ENCODE measurements around the gene RASL11A.
"Not testable (repeated sequence)": the region's sequence is repeated elsewhere in the genome, so short reads cannot be mapped to it uniquely, and the experiment has no call there.

RASL11A gene

DNA sequence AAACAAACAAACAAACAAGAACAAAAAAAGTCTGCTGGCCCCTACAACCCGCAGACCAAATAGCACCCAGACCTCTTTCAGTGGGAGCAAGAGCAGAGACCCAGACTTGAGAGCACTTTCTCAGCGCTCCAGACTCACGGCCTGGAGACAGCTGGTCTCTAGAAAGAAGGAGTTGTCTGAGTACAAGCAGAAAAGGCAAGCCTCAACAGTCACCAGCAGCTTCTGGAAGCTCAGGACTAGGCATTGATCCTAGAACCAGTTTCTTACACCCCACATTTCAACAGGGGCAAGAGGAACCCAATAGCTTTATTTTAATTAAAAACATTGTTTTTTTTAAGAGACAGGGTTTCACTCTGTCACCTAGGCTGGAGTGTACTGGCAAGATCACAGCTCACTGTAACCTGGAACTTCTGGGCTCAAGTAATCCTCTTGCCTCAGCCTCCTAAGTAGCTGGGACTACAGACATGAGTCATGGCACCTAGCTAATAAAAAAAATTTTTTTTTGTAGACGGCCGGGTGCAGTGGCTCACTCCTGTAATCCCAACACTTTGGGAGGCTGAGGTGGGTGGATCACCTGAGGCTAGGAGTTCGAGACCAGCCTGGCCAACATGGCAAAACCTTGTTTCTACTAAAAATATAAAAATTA, 30.4 kb downstream of the RASL11A start:
- no peak for DNase-seq (ENCODE audit: low read depth)

DNA sequence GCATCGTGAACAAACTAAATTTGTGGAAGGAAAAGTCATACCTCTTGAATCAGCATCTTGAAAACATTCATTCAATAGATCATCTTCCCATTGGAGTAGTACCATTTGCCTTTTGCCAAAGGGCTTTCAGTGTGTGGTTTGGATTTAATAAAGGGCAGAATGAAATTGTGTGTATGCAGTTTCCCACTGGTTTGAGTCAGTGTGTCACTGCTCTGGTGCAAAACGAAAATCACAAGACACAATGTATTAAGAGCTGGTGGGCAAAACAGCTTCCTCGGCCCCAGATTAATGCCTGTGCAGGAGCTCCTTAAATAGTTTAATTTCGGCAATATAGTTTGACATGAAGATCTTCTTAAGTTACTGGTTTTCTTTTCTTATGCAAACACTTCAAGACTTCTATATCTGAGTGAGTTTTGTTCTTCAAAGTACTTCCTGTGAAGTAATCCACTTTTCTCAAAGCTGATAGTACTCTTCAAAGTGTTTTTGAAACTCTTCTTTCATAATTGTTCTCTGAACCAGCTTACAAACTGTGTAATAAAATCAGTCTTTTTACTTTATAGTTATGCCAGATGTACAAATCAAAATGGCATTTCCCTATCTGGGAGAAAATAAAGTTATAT, 32.1 kb downstream of the RASL11A start:
- no peak for DNase-seq (ENCODE audit: low read depth)

DNA sequence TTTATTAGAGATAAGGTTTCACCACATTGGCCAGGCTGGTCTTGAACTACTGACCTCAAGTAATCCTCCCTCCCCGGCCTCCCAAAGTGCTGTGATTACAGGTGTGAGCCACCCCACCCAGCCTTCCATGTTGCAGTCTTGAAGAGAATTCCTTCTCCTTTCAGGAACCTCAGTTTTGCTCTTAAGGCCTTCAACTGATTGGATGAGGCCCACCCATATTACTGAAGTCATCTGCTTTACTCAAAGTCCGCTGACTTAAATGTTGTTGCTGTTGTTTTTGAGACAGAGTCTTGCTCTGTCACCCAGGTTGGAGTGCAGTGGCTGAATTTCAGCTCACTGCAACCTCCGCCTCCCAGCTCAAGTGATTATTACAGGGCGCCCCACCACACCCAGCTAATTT, 33.5 kb downstream of the RASL11A start:
- no peak for DNase-seq (ENCODE audit: low read depth)

DNA sequence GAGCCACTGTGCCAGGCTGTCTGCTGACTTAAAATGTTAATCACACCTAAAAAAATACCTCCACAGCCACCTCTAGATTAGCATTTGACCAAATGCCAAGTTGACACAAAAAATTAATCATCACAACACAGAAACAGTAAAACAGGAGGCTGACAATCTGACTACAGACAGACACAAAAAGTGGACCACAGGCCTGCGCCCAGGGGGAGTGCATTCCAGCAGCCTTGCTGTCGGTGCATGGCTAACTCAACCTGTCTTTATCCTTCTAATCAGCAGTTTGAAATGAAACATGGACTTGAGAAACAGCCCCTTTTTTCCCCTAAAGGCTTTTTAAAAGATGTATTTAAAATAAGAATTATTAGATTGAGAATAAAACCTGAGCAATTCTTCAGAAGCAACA, 34.0 kb downstream of the RASL11A start:
- no peak for DNase-seq (ENCODE audit: low read depth)

DNA sequence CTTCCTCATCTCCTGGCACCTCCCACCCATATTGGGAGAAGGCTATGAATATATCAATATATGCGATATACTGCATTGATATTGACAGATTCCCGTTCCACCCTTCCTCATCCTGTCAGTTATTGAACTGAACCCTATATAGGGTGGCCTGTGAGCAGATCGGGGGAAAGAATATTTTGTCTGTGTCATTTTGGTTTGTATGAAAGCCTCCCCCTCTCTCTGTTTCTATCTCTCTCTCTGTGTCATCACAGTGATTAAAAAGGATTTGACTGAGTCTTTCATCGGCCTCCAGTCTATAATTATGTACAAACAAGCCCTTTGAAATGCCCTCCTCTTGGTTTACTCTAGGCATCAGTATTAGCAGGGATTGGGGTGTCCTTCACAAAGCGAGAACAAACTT, 35.7 kb downstream of the RASL11A start:
- DNase-seq (ENCODE audit: low read depth): no peak

DNA sequence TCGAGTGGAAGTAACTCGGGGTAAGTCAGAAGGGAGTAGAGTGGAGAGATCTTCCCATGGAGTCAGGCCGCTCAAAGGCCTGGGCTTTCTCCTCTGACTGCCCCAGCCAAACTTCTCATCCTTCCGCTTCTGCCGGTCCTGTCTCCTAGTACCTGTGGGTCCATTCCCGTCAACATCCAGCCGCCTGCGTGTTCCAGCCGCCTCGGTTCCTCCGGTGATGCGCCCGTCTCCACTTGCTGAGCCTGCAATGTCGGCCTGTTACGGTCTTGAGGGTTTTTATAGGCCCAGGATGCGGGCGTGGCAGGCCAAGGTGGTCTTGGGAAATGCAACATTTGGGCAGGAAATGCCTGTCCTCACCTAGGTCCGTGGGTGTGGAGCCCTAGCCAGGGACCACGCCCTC, 38.3 kb downstream of the RASL11A start:
- no peak for DNase-seq (ENCODE audit: low read depth)

DNA sequence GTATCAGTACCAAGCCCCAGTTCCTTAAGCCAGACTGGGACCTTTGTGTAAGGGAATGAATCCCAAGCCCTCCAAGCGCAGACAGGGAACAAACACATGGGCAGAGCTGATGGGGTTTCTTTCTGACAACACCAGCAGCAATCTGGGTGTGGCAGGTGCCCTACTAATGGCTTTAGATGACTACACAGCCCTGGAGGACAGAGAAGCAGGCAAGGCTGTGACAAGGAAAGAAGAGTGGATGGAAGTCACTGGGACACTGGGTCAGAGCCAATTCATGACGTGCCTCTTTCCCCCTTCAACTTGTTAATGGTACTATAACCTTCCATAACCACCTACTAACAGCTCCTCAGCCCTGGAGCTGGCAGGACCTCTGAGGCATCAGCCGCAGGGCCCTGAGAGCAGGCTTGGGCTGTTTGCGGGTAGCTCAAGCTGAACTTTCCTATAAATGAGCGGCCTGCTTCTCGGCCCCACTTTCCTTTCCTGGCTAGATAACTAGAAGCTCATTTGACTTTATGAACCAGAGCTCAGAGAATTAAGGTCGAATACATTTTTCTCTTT, 38.9 kb downstream of the RASL11A start:
- no peak for DNase-seq (ENCODE audit: low read depth)

DNA sequence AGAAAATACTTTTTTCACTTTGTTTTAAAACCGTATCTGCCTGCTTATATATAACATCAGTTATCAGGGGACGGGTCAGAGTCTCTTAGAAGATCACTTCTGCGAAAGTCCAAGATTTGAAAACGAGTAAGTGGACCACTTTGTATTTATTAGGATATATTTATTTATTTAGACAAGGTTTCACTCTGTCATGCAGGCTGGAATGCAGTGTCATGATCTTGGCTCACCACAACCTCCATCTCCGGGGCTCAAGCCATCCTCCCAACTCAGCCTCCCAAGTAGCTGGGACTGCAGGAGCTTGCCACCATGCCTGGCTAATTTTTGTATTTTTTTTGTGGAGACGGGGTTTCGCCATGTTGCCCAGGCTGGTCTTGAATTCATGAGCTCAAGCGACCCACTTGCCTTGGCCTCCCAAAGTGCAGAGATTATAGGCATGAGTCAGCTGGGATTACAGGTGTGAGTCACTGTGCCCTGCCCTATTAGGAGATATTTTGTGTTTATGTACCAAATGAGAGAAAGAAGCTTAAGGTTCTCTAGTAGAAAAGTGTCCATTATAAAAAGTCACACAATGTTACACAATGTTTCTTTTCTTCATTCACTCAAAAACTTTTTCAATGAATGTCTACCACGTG, 39.5 kb downstream of the RASL11A start:
- DNase-seq (ENCODE audit: low read depth): no peak

DNA sequence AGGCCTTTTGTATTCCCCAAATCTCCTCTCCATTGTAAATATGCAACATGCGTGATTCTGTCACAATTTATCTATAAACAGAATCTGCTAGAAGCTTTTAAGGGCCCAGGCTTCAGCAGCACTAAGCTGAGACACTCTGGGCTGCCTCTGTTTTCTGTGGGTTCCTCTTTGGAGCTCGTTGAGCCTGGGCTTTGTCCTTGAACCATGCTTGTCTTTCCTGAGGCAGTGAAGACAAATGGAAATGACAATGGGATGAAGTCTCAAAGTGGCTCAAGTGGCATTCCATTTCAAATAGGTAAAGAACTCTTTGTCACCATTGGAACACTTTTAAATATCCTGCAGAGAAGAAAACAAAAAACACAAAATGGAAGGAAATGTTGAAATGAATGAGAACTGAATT, 40.3 kb downstream of the RASL11A start:
- no peak for DNase-seq (ENCODE audit: low read depth)

DNA sequence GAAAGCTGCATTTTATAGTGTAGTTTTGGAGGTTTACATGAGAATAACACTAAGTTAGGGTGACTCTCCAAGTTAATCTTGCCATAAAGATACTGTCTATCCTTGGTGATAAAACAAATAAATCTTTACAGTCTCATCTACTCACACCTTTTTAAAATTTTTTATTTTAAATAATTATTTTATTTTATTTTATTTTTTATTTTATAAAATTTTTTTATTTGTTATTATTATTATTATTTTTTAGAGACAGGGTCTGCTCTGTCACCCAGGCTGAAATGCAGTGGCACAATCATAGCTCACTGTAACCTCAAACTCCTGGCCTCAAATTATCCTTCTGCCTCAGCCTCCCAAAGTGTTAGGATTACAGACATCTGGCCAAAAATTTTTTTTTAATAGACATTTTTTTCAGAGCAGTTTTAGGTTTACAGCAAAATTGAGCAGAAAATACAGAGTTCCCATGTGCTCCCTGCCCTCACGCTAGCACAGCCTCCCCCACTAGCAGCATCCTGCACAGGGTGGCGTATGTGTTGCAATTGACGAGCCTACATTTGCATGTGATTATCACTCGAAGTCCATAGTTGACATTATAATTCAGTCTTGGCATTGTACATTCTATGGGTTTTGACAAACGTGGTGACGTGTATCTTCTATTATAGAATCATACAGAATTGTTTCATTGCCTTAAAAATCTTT, 41.0 kb downstream of the RASL11A start:
- no peak for DNase-seq (ENCODE audit: low read depth)

DNA sequence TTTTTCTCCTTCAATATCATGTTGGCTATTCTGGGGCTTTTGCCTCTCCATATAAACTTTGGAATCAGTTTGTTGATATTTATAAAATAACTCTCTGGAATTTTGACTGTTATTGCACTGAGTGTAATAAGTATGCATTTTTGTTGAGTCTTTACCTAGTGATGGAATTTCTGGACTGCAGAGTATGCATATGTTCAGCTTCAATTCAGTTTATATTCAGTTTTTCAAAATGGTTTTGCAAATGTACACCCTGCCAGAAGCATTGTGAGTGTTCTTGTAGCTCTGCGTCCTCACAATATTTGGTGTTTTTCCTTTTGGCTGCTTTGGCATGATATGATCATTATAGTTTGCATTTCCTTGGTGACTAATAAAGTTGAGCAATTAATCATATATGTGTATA, 43.1 kb downstream of the RASL11A start:
- DNase-seq (ENCODE audit: low read depth): no peak

DNA sequence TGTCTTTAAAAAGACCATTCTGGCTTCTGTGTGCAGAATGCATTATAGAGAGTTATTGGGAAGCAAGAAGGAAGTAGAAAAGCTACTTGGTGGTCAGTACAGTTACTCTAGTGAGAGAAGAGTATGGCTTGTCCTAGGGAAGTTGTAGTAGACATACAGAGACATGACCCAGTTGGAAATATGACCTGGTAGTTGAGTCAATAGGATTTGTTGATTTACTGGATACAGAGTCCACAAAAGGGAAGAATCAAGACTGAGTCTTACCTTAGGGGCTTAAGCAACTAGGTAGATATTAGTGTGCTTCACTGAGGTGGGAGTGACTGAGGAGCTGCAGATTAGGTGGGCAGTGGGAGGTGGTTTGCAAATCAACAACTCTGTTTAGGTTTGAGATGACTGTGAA, 48.8 kb downstream of the RASL11A start:
- DNase-seq (ENCODE audit: low read depth): no peak

DNA sequence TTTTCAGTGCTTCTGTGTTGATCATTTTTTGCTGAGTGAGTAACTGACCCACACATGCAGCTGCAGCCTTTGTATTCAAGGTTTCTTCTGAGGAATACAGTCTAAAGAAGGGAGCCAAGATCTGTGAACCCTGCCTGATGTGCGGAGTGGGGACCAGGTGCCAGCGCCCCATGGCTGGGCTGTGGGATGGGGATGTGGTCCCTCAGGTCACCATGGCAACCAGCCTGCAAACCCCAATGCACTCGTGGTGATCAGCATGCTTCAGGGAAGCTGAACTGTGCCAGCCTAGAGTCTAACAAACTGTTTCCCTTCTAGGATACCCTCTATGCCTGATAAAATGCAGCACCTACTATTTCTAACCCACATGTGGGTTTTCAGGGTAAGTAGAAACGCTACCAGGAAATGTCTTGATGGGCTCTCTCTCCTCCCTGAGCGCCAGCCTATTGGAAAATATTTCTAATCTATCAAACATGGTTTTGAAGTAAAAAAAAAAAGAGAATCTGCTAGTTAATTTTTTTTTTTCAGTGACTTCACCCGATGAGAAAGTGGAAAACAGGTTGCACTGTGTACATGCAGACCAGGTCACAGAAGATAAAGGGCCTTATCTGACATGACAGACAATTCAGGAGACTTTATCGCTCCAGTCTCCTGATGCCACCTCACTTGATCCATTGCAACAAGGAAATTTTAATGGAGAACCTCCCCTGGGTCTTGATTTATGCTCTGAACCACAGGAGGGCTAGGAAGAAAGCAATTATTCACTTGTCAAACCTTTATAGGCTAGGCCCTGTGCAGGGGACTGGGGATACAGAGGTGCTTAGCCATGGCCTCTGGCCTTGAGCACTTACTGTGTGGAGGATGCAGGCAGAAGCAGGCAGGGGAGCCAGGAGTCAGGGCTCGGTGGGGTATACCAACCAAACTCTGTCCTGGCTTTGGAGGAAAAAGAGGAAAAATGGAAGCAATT, 51.1 kb downstream of the RASL11A start:
- no peak for DNase-seq (ENCODE audit: low read depth)

DNA sequence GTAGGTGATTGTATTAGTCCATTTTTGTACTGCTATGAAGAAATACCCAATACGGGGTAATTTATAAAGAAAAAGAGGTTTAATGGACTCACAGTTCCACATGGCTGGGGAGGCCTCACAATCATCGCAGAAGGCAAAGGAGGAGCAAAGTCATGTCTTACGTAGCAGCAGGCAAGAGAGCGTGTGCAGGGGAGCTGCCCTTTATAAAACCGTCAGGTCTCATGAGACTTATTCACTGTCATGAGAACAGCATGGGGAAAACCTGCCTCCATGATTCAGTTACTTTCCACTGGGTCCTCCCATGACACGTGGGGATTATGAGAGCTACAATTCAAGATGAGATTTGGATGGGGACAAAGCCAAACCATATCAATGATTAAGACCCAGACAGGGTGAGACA, 51.8 kb downstream of the RASL11A start:
- not testable (repeated sequence) for DNase-seq (ENCODE audit: low read depth)

All from stimulated activated CD8-positive, alpha-beta memory T cell treated with anti-CD3 and anti-CD28 coated beads, Interleukin-4, amount 100 ng/mL, for 24 hours (primary cell).